Measurements from ENCODE around the gene MICAL1.
A peak's percentile ranks its signal among the peaks of the same experiment; 100 is the strongest.

Gene MICAL1

GRCh38 chr6:109428889-109429477 is 26.6 kb downstream of the MICAL1 start:
- DNase-seq = no peak

GRCh38 chr6:109424946-109425345 is 30.6 kb downstream of the MICAL1 start:
- DNase-seq = no peak

GRCh38 chr6:109421184-109421583 is 34.4 kb downstream of the MICAL1 start:
- DNase-seq = no peak

GRCh38 chr6:109420751-109421150 is 34.8 kb downstream of the MICAL1 start:
- peak in 2 of 4 experiments; percentile 16 to 22 for DNase-seq

GRCh38 chr6:109417646-109418045 is 37.9 kb downstream of the MICAL1 start:
- DNase-seq = no peak

- DNase-seq = no peak
Measured at GRCh38 chr6:109411034-109411433, 44.5 kb downstream of the MICAL1 start.

- peak; percentile 56 to 90 (median 78) for DNase-seq
Measured at GRCh38 chr6:109406196-109406595, 49.4 kb downstream of the MICAL1 start.

- DNase-seq = peak; percentile 69 to 82 (median 74)
Measured at GRCh38 chr6:109397020-109397419, 58.6 kb downstream of the MICAL1 start.

GRCh38 chr6:109396046-109396718 is 59.4 kb downstream of the MICAL1 start:
- no peak for DNase-seq

All from suppressor macrophage (primary cell).